Skin of body (tissue), 2 donors: ENCODE data around the gene HIVEP3. TPM values are rescaled to one million over a fixed set of nuclear protein-coding genes. Genes with fewer than 3 reads are reported as not detected.

Experiments
- DNase-seq: peaks from one replicate; lab custom pipeline; 2025; lab: John Stamatoyannopoulos, UW
- total RNA-seq: library from RNA; depleted of rRNA; stranded (reverse); fragments of >200 nt; gene quantifications from one replicate; pipeline ENCODE4 v1.2.3, GENCODE V29; 2014

The HIVEP3 gene
- total RNA-seq, 1 donor from 2014 or later: 3.3 TPM

- no peak for DNase-seq
These were observed 183.6 kb downstream of the HIVEP3 start for GRCh38 chr1:41735139-41735538.

GRCh38 chr1:41734201-41734970 lies 184.3 kb downstream of the HIVEP3 start:
- DNase-seq: no peak

- no peak for DNase-seq
These were observed 185.0 kb downstream of the HIVEP3 start for GRCh38 chr1:41733725-41734124.

GRCh38 chr1:41733021-41733420 lies 185.7 kb downstream of the HIVEP3 start:
- no peak for DNase-seq

- DNase-seq: no peak
These were observed 187.1 kb downstream of the HIVEP3 start for GRCh38 chr1:41731516-41732030.

- no peak for DNase-seq
These were observed 187.9 kb downstream of the HIVEP3 start for GRCh38 chr1:41730806-41731205.

- DNase-seq: no peak
These were observed 190.1 kb downstream of the HIVEP3 start for GRCh38 chr1:41728403-41729202.

- DNase-seq: no peak
These were observed 191.0 kb downstream of the HIVEP3 start for GRCh38 chr1:41727749-41728115.

- DNase-seq: no peak
These were observed 191.6 kb downstream of the HIVEP3 start for GRCh38 chr1:41726899-41727748.

GRCh38 chr1:41726292-41726691 lies 192.4 kb downstream of the HIVEP3 start:
- DNase-seq: no peak

GRCh38 chr1:41724926-41725325 lies 193.8 kb downstream of the HIVEP3 start:
- DNase-seq: no peak

GRCh38 chr1:41724248-41724647 lies 194.5 kb downstream of the HIVEP3 start:
- no peak for DNase-seq

GRCh38 chr1:41723786-41724185 lies 194.9 kb downstream of the HIVEP3 start:
- no peak for DNase-seq

GRCh38 chr1:41722184-41722583 lies 196.5 kb downstream of the HIVEP3 start:
- DNase-seq: no peak

- no peak for DNase-seq
These were observed 197.8 kb downstream of the HIVEP3 start for GRCh38 chr1:41720861-41721410.

GRCh38 chr1:41719590-41719989 lies 199.1 kb downstream of the HIVEP3 start:
- DNase-seq: no peak

- no peak for DNase-seq
These were observed 199.6 kb downstream of the HIVEP3 start for GRCh38 chr1:41719128-41719527.

GRCh38 chr1:41718497-41718896 lies 200.2 kb downstream of the HIVEP3 start:
- no peak for DNase-seq

GRCh38 chr1:41716188-41717130 lies 202.3 kb downstream of the HIVEP3 start:
- DNase-seq: no peak

GRCh38 chr1:41715441-41716095 lies 203.2 kb downstream of the HIVEP3 start:
- DNase-seq: no peak
